Astrocyte (in vitro differentiated cells and primary cell): ENCODE data around the gene NPS. TPM values are rescaled to one million over a fixed set of nuclear protein-coding genes. Genes with fewer than 3 reads are reported as not detected.

Experiments used
- DNase-seq: peaks from one replicate; pipeline ENCODE4 v3.0.0-alpha.2; 2010; ENCODE audit warnings: low read depth
- FAIRE-seq: peaks from 2 replicates; lab custom pipeline; 2011; peaks lifted over from hg19 to GRCh38; lab: Jason Lieb, UNC
- H2AFZ ChIP-seq: 2 replicates; pipeline ENCODE4 v1.6.0; 2012; ENCODE audit warnings: low read depth, low read length, inconsistent platforms
- H3K27ac ChIP-seq: 2 replicates; pipeline ENCODE4 v1.5.1; 2011; ENCODE audit warnings: low read depth, low read length, inconsistent platforms
- H3K27me3 ChIP-seq: 2 replicates; pipeline ENCODE4 v1.6.0; 2011; ENCODE audit warnings: low read length, inconsistent platforms; ENCODE audit not compliant: insufficient read depth
- H3K36me3 ChIP-seq: 2 replicates; pipeline ENCODE4 v1.5.1; 2011; ENCODE audit warnings: low read length, inconsistent platforms; ENCODE audit not compliant: insufficient read depth
- H3K4me1 ChIP-seq: 2 replicates; pipeline ENCODE4 v1.5.1; 2011; ENCODE audit warnings: low read length, inconsistent platforms; ENCODE audit not compliant: insufficient read depth
- H3K4me2 ChIP-seq: 2 replicates; pipeline ENCODE4 v1.6.0; 2012; ENCODE audit warnings: low read length, inconsistent platforms
- H3K4me3 ChIP-seq: 2 replicates; pipeline ENCODE4 v1.5.1; 2011; ENCODE audit warnings: low read depth, mild to moderate bottlenecking, low read length, inconsistent platforms; ENCODE audit not compliant: insufficient read depth
- H3K79me2 ChIP-seq: 2 replicates; pipeline ENCODE4 v1.6.0; 2012; ENCODE audit warnings: mild to moderate bottlenecking, low read length, inconsistent platforms; ENCODE audit not compliant: insufficient read depth
- H3K9ac ChIP-seq: 2 replicates; pipeline ENCODE4 v1.6.0; 2012; ENCODE audit warnings: mild to moderate bottlenecking, low read length, inconsistent platforms
- H3K9me3 ChIP-seq: 2 replicates; pipeline ENCODE4 v1.5.1; 2012; ENCODE audit warnings: low read depth, mild to moderate bottlenecking, low read length, inconsistent platforms; ENCODE audit not compliant: insufficient read depth
- H4K20me1 ChIP-seq: 2 replicates; pipeline ENCODE4 v1.6.0; 2012; ENCODE audit warnings: low read length, inconsistent platforms; ENCODE audit not compliant: insufficient read depth
- H3K27ac Mint-ChIP-seq: one replicate; pipeline ENCODE4 v1.8.0; 2021; ENCODE audit warnings: mild to moderate bottlenecking, mixed read lengths; ENCODE audit not compliant: unreplicated experiment
- H3K27me3 Mint-ChIP-seq: one replicate; pipeline ENCODE4 v1.8.0; 2021; ENCODE audit warnings: low read depth, mixed read lengths; ENCODE audit not compliant: unreplicated experiment
- H3K36me3 Mint-ChIP-seq: one replicate; pipeline ENCODE4 v1.8.0; 2021; ENCODE audit warnings: low read depth, mixed read lengths; ENCODE audit not compliant: unreplicated experiment
- H3K4me1 Mint-ChIP-seq: one replicate; pipeline ENCODE4 v1.8.0; 2021; ENCODE audit warnings: low read depth, mixed read lengths; ENCODE audit not compliant: unreplicated experiment
- H3K4me3 Mint-ChIP-seq: one replicate; pipeline ENCODE4 v1.8.0; 2021; ENCODE audit warnings: mild to moderate bottlenecking, moderate library complexity, mixed read lengths; ENCODE audit not compliant: unreplicated experiment
- H3K9me3 Mint-ChIP-seq: one replicate; pipeline ENCODE4 v1.8.0; 2021; ENCODE audit warnings: mild to moderate bottlenecking, mixed read lengths; ENCODE audit not compliant: unreplicated experiment
- CTCF ChIP-seq: IDR thresholded peaks from 2 replicates; pipeline ENCODE4 v1.5.1; 2011; ENCODE audit warnings: low read depth, mild to moderate bottlenecking, inconsistent platforms, low read length, moderate library complexity; ENCODE audit not compliant: insufficient read depth
- EZH2 ChIP-seq: IDR thresholded peaks from 2 replicates; pipeline ENCODE4 v1.6.1; 2012; ENCODE audit warnings: mild to moderate bottlenecking, low read length, inconsistent platforms; ENCODE audit not compliant: insufficient read depth
- total RNA-seq: library from RNA; stranded (reverse); gene quantifications from 2 replicates; pipeline ENCODE4 v1.2.1, GENCODE V29; 2021

Gene NPS
- total RNA-seq, 1 donor from 2014 or later, result not detected

- no peak overlapping the region for H3K9ac ChIP-seq
- FAIRE-seq (no peak), DNase-seq (no peak)
- no peak overlapping the region for H3K4me3 ChIP-seq
- no peak overlapping the region for H3K27ac Mint-ChIP-seq
- no peaks in the 10 kb centered on the region for H3K27me3 ChIP-seq
- H3K27me3 Mint-ChIP-seq, result no peaks in the 10 kb centered on the region
- H3K36me3 Mint-ChIP-seq, result no peaks in the 10 kb centered on the region
- no peaks in the 10 kb centered on the region for H3K79me2 ChIP-seq
- H3K4me1 ChIP-seq, result no peaks in the 10 kb centered on the region
- no peak overlapping the region for H3K4me3 Mint-ChIP-seq
- H4K20me1 ChIP-seq, result no peaks in the 10 kb centered on the region
- no peaks in the 10 kb centered on the region for H3K36me3 ChIP-seq
- no peaks in the 10 kb centered on the region for H3K9me3 ChIP-seq
- H3K4me1 Mint-ChIP-seq, result no peaks in the 10 kb centered on the region
- no peak for TF ChIP-seq EZH2
- no peak for TF ChIP-seq CTCF
- H3K27ac ChIP-seq, result no peak overlapping the region
- H3K4me2 ChIP-seq, result no peak overlapping the region
- no peak overlapping the region for H2AFZ ChIP-seq
- peaks cover 12% of the 10 kb centered on the region for H3K9me3 Mint-ChIP-seq
These were observed 26.8 kb upstream of the NPS start for GRCh38 chr10:127522298-127522697.

GRCh38 chr10:127523476-127523875 is 25.6 kb upstream of the NPS start:
- DNase-seq (no peak), FAIRE-seq (no peak)
- TF ChIP-seq CTCF (no peak), EZH2 (no peak)
- Histone ChIP-seq H4K20me1 (no peaks in the 10 kb centered on the region), H3K9ac (no peak overlapping the region), H3K4me2 (no peak overlapping the region), H3K4me1 (no peaks in the 10 kb centered on the region), H3K27me3 (no peaks in the 10 kb centered on the region), H3K36me3 (no peaks in the 10 kb centered on the region), H3K79me2 (no peaks in the 10 kb centered on the region), H3K27ac (no peak overlapping the region), H3K4me3 (no peak overlapping the region), H2AFZ (no peak overlapping the region), H3K9me3 (no peaks in the 10 kb centered on the region)
- H3K36me3 Mint-ChIP-seq, result no peaks in the 10 kb centered on the region
- H3K4me1 Mint-ChIP-seq, result no peaks in the 10 kb centered on the region
- no peaks in the 10 kb centered on the region for H3K27me3 Mint-ChIP-seq
- no peak overlapping the region for H3K4me3 Mint-ChIP-seq
- H3K9me3 Mint-ChIP-seq, result peaks cover 12% of the 10 kb centered on the region
- no peak overlapping the region for H3K27ac Mint-ChIP-seq

- DNase-seq (no peak), FAIRE-seq (no peak)
- Histone ChIP-seq H3K9me3 (no peaks in the 10 kb centered on the region), H3K36me3 (no peaks in the 10 kb centered on the region), H2AFZ (no peak overlapping the region), H4K20me1 (no peaks in the 10 kb centered on the region), H3K27ac (no peak overlapping the region), H3K27me3 (no peaks in the 10 kb centered on the region), H3K79me2 (no peaks in the 10 kb centered on the region), H3K4me1 (no peaks in the 10 kb centered on the region), H3K9ac (no peak overlapping the region), H3K4me2 (no peak overlapping the region), H3K4me3 (no peak overlapping the region)
- Mint-ChIP-seq H3K27me3 (no peaks in the 10 kb centered on the region), H3K9me3 (peaks cover 12% of the 10 kb centered on the region), H3K27ac (no peak overlapping the region), H3K4me3 (no peak overlapping the region), H3K36me3 (no peaks in the 10 kb centered on the region), H3K4me1 (no peaks in the 10 kb centered on the region)
- TF ChIP-seq CTCF (peak; percentile 6), EZH2 (no peak)
These were observed 24.9 kb upstream of the NPS start for GRCh38 chr10:127524229-127524628.
